LNCaP clone FGC (cell line): ENCODE measurements around the gene SPSB1.

Source experiments
- DNase-seq: peaks from one replicate; pipeline ENCODE4 v3.0.0-alpha.2; 2011; ENCODE audit warnings: low read depth
- H3K4me3 ChIP-seq: 2 replicates; pipeline ENCODE4 v1.5.1; 2011; ENCODE audit warnings: mild to moderate bottlenecking, low read depth, low read length, control low read depth
- TF ChIP-seq, protein P1 (sequence below): IDR thresholded peaks from 2 replicates; pipeline ENCODE4 v1.5.1; 2012; ENCODE audit warnings: mild to moderate bottlenecking; ENCODE audit not compliant: control insufficient read depth, insufficient read depth; ENCODE audit errors: extremely low read depth

Gene SPSB1

DNA sequence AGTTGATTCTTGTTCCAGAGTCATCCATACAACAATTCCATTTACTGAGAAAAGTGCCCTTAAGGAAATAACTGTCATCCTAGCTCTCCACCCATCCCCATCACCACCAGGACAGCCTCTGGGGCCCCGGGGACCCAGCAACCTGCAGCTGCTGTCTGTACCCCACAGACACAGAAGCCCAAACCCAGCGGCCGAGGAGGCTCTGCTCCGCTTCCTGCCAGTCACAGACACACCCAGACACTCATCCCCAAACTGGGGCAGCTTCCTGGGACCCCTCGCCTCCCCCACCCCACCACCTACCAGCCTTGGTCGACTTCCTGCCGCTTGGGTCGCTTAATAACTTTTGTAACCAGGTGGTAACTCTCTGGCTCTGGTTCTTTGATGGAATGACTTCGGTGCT is 125.0 kb downstream of the SPSB1 start:
- DNase-seq = no peak
- H3K4me3 ChIP-seq = no peak overlapping the region
- TF ChIP-seq, protein P1, sequence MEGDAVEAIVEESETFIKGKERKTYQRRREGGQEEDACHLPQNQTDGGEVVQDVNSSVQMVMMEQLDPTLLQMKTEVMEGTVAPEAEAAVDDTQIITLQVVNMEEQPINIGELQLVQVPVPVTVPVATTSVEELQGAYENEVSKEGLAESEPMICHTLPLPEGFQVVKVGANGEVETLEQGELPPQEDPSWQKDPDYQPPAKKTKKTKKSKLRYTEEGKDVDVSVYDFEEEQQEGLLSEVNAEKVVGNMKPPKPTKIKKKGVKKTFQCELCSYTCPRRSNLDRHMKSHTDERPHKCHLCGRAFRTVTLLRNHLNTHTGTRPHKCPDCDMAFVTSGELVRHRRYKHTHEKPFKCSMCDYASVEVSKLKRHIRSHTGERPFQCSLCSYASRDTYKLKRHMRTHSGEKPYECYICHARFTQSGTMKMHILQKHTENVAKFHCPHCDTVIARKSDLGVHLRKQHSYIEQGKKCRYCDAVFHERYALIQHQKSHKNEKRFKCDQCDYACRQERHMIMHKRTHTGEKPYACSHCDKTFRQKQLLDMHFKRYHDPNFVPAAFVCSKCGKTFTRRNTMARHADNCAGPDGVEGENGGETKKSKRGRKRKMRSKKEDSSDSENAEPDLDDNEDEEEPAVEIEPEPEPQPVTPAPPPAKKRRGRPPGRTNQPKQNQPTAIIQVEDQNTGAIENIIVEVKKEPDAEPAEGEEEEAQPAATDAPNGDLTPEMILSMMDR = no peak

DNA sequence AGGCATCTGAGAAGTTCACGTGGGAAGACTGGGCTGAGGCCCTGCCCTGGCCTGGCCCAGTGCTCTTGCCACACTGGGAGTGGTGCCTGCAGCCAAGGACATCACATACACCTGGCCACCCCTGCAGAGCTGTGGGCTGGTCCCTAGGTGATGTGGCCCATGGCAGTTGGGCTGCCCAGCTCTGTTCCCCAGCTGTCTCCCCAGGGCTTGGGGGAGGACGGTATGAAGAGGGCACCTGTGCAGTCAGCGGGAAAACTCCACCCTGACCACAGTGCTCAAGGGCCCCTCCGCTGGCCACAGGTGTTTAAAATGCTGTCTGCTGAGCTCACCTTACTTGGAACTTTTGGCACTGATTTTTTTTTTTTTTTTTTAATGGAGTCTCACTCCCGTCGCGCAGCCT is 126.2 kb downstream of the SPSB1 start:
- DNase-seq = no peak
- TF ChIP-seq, protein P1 = no peak
- H3K4me3 ChIP-seq = no peak overlapping the region
